ENCODE results near the gene GSS. TPM values are rescaled to one million over a fixed set of nuclear protein-coding genes. Genes with fewer than 3 reads are reported as not detected.

GSS gene
- total and polyA plus RNA-seq, 2 of the 8 experiments (the other 6 are each of a cell fraction or from before 2014, with no cell fraction given): 34.6 to 43.2 TPM

- no peak overlapping the region for H2AK5ac ChIP-seq (ENCODE audit: low read depth, low read length)
- no peak overlapping the region for H2BK12ac ChIP-seq (ENCODE audit: low read depth, low read length)
- no peak overlapping the region for H4K91ac ChIP-seq (replicated peaks; ENCODE audit: insufficient read length, low read length)
- H3K4me2 ChIP-seq (ENCODE audit: insufficient read depth in 1 of 2, low read depth in 2 of 2, low read length in 2 of 2): no peak overlapping the region
- H3K79me1 ChIP-seq (ENCODE audit: low read depth, low read length): no peaks in the 10 kb centered on the region
- peaks cover 14 to 70% (median 48%) of the 10 kb centered on the region in 4 experiments for H3K36me3 ChIP-seq (ENCODE audit: control insufficient read depth in 2 of 4, insufficient read depth in 4 of 4, low read length in 3 of 4)
- H4K5ac ChIP-seq (ENCODE audit: insufficient read length, low read depth, low read length): no peak overlapping the region
- H2BK5ac ChIP-seq (ENCODE audit: low read depth, low read length): no peak overlapping the region
- ChIA-PET CTCF (ENCODE audit: partially characterized antibody) (interaction anchor here (1.1 to 4.1 kb wide), 5 partner anchors 10 to 168 kb away, joined by 3 to 54 read pairs (median 25); partner anchors contain the start of genes ACSS2 and GGT7), POLR2A (ENCODE audit: partially characterized antibody) (no interaction called here)
- 92% methylated on average over 24 of the region's 25 CpGs; no CpG with 5 or more reads in 1 of the 2 experiments for WGBS, 2 experiments (ENCODE audit: extremely low coverage in 1 of 2, insufficient coverage in 1 of 2, insufficient read length in 1 of 2, insufficient replicate concordance in 2 of 2, low coverage in 1 of 2, low lambda C conversion rate in 2 of 2, missing lambda C conversion rate in 1 of 2)
- H3K9ac ChIP-seq (replicated peaks in 1 of 4; ENCODE audit: extremely low read depth in 1 of 4, low read depth in 3 of 4, low read length in 3 of 4): no peak overlapping the region
- no peak overlapping the region for H2BK15ac ChIP-seq (ENCODE audit: low read length)
- H2BK20ac ChIP-seq (ENCODE audit: low read length): no peak overlapping the region
- no peak overlapping the region for H3K56ac ChIP-seq (replicated peaks; ENCODE audit: insufficient read length, low read depth, low read length)
- H3K18ac ChIP-seq (ENCODE audit: extremely low read depth, low read length): no peak overlapping the region
- no peak overlapping the region for H3K23ac ChIP-seq (ENCODE audit: insufficient read length)
- no peak overlapping the region for H3K4ac ChIP-seq (replicated peaks; ENCODE audit: insufficient read length, low read depth, low read length)
- DNase-seq (ENCODE audit: low read depth in 1 of 2, low spot score in 2 of 2): no peak
- no peak overlapping the region for H3K27ac ChIP-seq (ENCODE audit: low read depth, low read length)
- H3K14ac ChIP-seq (ENCODE audit: insufficient read length): no peak overlapping the region
- H2BK120ac ChIP-seq (replicated peaks; ENCODE audit: low read depth, low read length): no peak overlapping the region
- no peak overlapping the region for H2AFZ ChIP-seq (ENCODE audit: low read length)
- FAIRE-seq: no peak
- no peaks in the 10 kb centered on the region for H3K79me2 ChIP-seq (ENCODE audit: control insufficient read depth in 1 of 2, insufficient read depth in 2 of 2, low read length in 2 of 2)
- no peaks in the 10 kb centered on the region for H3K23me2 ChIP-seq (ENCODE audit: low read depth, low read length)
- TF ChIP-seq JUN (IDR thresholded peaks at IDR 0.05; ENCODE audit: low read depth, low read length): no peak
- no peak overlapping the region for H3K4me3 ChIP-seq (ENCODE audit: extremely low read depth in 1 of 4, insufficient read depth in 2 of 4, low read depth in 3 of 4, low read length in 4 of 4)
- H4K20me1 ChIP-seq (replicated peaks in 1 of 2; ENCODE audit: control insufficient read depth in 1 of 2, insufficient read depth in 2 of 2, low read length in 2 of 2): peaks cover 5 to 6% of the 10 kb centered on the region in 2 experiments
- H3K4me1 ChIP-seq (replicated peaks in 1 of 4; ENCODE audit: control insufficient read depth in 3 of 4, insufficient read depth in 4 of 4, low read length in 3 of 4): peaks cover 0 to 2% (median 0%) of the 10 kb centered on the region in 4 experiments; a peak in 2 of 7 replicates
- H3K9me3 ChIP-seq (ENCODE audit: insufficient read depth in 2 of 2, low read depth in 1 of 2, low read length in 1 of 2): no peaks in the 10 kb centered on the region
- H3K27me3 ChIP-seq (replicated peaks in 1 of 4; ENCODE audit: control insufficient read depth in 3 of 4, extremely low read depth in 1 of 4, insufficient read depth in 3 of 4, low read length in 3 of 4): no peaks in the 10 kb centered on the region
- H4K8ac ChIP-seq (ENCODE audit: extremely low read depth, insufficient read depth, low read length): no peak overlapping the region; the same call in 1 of the 2 replicates
Measured at GRCh38 chr20:35003211-35004031, 47.8 kb upstream of the GSS start.

Data from H1 (cell line).